Stimulated activated CD4-positive, alpha-beta T cell treated with anti-CD3 and anti-CD28 coated beads, Interleukin-1b, Interleukin-23, amount 100 ng/mL, for 4 hours (primary cell): ENCODE results near the gene PDHX.

ENCODE experiments used
- DNase-seq, 2 donors: peaks; one replicate each; pipeline ENCODE4 v3.0.0-alpha.2; 2020; ENCODE audit warnings: low read depth in 2 of 2

PDHX gene

GRCh38 chr11:35043936-35044335, 127.5 kb downstream of the PDHX start:
- DNase-seq, result no peak

DNA sequence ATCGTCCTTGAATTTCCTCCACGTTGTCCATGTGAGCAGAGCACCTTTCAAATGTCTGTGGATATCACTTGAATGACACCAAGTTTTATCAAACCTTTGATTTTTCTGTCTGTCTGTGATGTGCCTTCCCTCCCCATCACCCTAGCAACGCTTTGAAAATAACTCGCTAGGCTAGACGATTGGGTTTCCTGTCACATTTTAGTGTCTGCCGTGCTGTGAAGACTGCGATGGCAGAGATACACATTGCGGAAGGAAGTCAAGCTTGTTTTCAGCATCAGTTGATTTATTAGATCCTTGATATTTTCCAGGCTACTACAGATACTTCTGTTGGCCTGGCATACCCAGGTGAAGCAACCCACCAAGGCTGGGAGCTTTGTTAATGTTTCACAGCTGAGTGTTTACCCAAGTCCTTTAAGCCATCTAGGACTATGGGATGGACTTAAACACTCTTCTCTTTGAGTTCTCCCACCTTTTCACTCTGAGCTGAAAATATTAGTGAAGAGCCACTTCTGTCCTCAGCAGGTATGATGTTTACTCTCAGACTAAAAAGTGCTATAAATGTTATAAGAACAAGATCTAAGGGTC, 128.9 kb downstream of the PDHX start:
- peak in 1 of 2 donors; percentile 64 for DNase-seq
